ENCODE results near the gene NTRK2. TPM values are rescaled to one million over a fixed set of nuclear protein-coding genes. Genes with fewer than 3 reads are reported as not detected.
A peak's percentile ranks its signal among the peaks of the same experiment; 100 is the strongest.

NTRK2 gene
- total RNA-seq, 1 donor from 2014 or later, result 0.46 TPM

- no peak overlapping the region for H3K4me3 ChIP-seq (ENCODE audit: low read depth, low read length)
- TF ChIP-seq, protein P1, sequence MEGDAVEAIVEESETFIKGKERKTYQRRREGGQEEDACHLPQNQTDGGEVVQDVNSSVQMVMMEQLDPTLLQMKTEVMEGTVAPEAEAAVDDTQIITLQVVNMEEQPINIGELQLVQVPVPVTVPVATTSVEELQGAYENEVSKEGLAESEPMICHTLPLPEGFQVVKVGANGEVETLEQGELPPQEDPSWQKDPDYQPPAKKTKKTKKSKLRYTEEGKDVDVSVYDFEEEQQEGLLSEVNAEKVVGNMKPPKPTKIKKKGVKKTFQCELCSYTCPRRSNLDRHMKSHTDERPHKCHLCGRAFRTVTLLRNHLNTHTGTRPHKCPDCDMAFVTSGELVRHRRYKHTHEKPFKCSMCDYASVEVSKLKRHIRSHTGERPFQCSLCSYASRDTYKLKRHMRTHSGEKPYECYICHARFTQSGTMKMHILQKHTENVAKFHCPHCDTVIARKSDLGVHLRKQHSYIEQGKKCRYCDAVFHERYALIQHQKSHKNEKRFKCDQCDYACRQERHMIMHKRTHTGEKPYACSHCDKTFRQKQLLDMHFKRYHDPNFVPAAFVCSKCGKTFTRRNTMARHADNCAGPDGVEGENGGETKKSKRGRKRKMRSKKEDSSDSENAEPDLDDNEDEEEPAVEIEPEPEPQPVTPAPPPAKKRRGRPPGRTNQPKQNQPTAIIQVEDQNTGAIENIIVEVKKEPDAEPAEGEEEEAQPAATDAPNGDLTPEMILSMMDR (conservative IDR thresholded peaks at IDR 0.05; ENCODE audit: low read depth, low read length), result no peak
- DNase-seq (ENCODE audit: low read depth), result no peak
Observed at GRCh38 chr9:84949971-84950370, 280.4 kb downstream of the NTRK2 start.

GRCh38 chr9:84950879-84951811 lies 281.6 kb downstream of the NTRK2 start:
- TF ChIP-seq, protein P1 (conservative IDR thresholded peaks at IDR 0.05; ENCODE audit: low read depth, low read length), result no peak
- no peak overlapping the region for H3K4me3 ChIP-seq (ENCODE audit: low read depth, low read length)
- DNase-seq (ENCODE audit: low read depth), result no peak

DNA sequence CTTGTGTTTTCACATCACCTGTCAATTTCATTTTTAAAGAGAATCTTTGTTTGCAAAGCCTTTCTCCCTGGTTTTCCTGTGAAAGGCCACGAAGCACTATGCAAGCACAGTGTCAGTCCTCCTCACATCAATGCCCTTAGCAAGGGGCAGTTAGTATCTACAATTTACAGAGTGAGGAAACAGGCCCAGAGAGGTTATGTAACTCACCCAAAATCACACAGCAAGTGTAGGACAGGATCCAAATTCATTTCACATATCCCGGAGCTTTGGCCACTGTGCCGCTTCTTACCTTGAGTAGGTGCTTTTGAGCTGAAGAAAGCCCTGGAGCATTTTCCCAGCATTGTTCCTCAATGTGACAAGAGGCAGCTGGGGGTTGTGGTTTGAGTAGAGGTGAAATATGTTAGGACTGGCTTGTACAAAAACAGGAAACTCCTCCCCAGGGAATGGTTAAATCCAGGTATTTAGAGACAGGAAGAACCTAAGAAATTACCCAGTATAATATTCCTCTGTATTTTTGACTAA lies 283.8 kb downstream of the NTRK2 start:
- DNase-seq (ENCODE audit: low read depth), result no peak
- no peak overlapping the region for H3K4me3 ChIP-seq (ENCODE audit: low read depth, low read length)
- TF ChIP-seq, protein P1 (conservative IDR thresholded peaks at IDR 0.05; ENCODE audit: low read depth, low read length), result no peak

- no peak overlapping the region for H3K4me3 ChIP-seq (ENCODE audit: low read depth, low read length)
- TF ChIP-seq, protein P1 (conservative IDR thresholded peaks at IDR 0.05; ENCODE audit: low read depth, low read length), result peak; percentile 97
- no peak for DNase-seq (ENCODE audit: low read depth)
Observed at GRCh38 chr9:84953797-84954705, 284.5 kb downstream of the NTRK2 start.

- TF ChIP-seq, protein P1 (conservative IDR thresholded peaks at IDR 0.05; ENCODE audit: low read depth, low read length), result no peak
Observed at GRCh38 chr9:84955155-84955554, 285.6 kb downstream of the NTRK2 start.

GRCh38 chr9:84955971-84956370 lies 286.4 kb downstream of the NTRK2 start:
- no peak for DNase-seq (ENCODE audit: low read depth)
- TF ChIP-seq, protein P1 (conservative IDR thresholded peaks at IDR 0.05; ENCODE audit: low read depth, low read length), result no peak

More at GRCh38 chr9:84955155-84955554, 285.6 kb downstream of the NTRK2 start:
- DNase-seq (ENCODE audit: low read depth), result no peak
- H3K4me3 ChIP-seq (ENCODE audit: low read depth, low read length), result no peak overlapping the region

More at GRCh38 chr9:84955971-84956370, 286.4 kb downstream of the NTRK2 start:
- no peak overlapping the region for H3K4me3 ChIP-seq (ENCODE audit: low read depth, low read length)

Data from epithelial cell of proximal tubule (primary cell).